SK-N-SH (cell line): ENCODE data around the gene WDR48. TPM values are rescaled to one million over a fixed set of nuclear protein-coding genes. Genes with fewer than 3 reads are reported as not detected.

Experiments used
- CTCF ChIA-PET: fragments of 300-600, 350-600 bp; formaldehyde crosslinking; extraction: SDS; loops from one replicate; lab custom pipeline; 2021; lab: Yijun Ruan, JAX
- POLR2A ChIA-PET: fragments of 350-600 bp; sonication (Branson Sonifier 250); formaldehyde crosslinking; extraction: SDS; loops from one replicate; lab custom pipeline; 2020; ENCODE audit warnings: antibody characterized with exemption, inconsistent platforms; lab: Yijun Ruan, JAX
- DNase-seq: peaks from one replicate; pipeline ENCODE4 v3.0.0; 2012
- H2AFZ ChIP-seq: fragments of 200-600 bp; sonication (generic); 2 replicates; pipeline ENCODE4 v1.8.1; 2016; ENCODE audit warnings: antibody characterized with exemption, mild to moderate bottlenecking, low read depth
- H3F3A ChIP-seq: fragments of 200-600 bp; sonication (generic); replicated peaks from 2 replicates; pipeline ENCODE3; 2016; ENCODE audit warnings: antibody characterized with exemption, mild to moderate bottlenecking; ENCODE audit not compliant: insufficient read depth
- H3K27ac ChIP-seq, 2 experiments: fragments of 200-500 bp in 1 of 2; fragments of 200-600 bp in 1 of 2; sonication (Bioruptor generic) in 1 of 2; sonication (generic), shearing (Covaris generic) in 1 of 2; 2 replicates each; pipeline versions ENCODE4 v1.5.1 to v1.6.1; 2014 to 2016; ENCODE audit warnings: low read depth in 2 of 2, inconsistent platforms in 1 of 2, low read length in 1 of 2, mild to moderate bottlenecking in 1 of 2, mixed read lengths in 1 of 2
- H3K27me3 ChIP-seq: fragments of 200-600 bp; sonication (generic), shearing (Covaris generic); 2 replicates; pipeline ENCODE4 v1.6.1; 2016; ENCODE audit warnings: mixed run types; ENCODE audit not compliant: insufficient read depth
- H3K36me3 ChIP-seq, 2 experiments: fragments of 200-500 bp in 1 of 2; fragments of 200-600 bp in 1 of 2; sonication (Bioruptor generic) in 1 of 2; sonication (generic) in 1 of 2; replicated peaks in 1 of 2; 2 replicates each; pipeline versions ENCODE3 to v1.5.1; 2014 to 2016; ENCODE audit warnings: low read length in 1 of 2, mild to moderate bottlenecking in 1 of 2; ENCODE audit not compliant: insufficient read depth in 2 of 2, control insufficient read depth in 1 of 2
- H3K4me1 ChIP-seq, 2 experiments: fragments of 200-500 bp in 1 of 2; fragments of 200-600 bp in 1 of 2; sonication (Bioruptor generic) in 1 of 2; sonication (generic), shearing (Covaris generic) in 1 of 2; 2 replicates each; pipeline versions ENCODE4 v1.5.1 to v1.6.1; 2014 to 2016; ENCODE audit warnings: low read depth in 1 of 2, low read length in 1 of 2, mixed run types in 1 of 2; ENCODE audit not compliant: insufficient read depth in 2 of 2, control insufficient read depth in 1 of 2
- H3K4me2 ChIP-seq: fragments of 200-600 bp; sonication (generic), shearing (Covaris generic); 2 replicates; pipeline ENCODE4 v1.6.1; 2017; ENCODE audit warnings: mixed run types
- H3K4me3 ChIP-seq, 2 experiments: fragments of 200-500 bp in 1 of 2; fragments of 200-600 bp in 1 of 2; sonication (Bioruptor generic) in 1 of 2; sonication (generic), shearing (Covaris generic) in 1 of 2; 2 replicates each; pipeline versions ENCODE4 v1.5.1 to v1.8.1; 2014 to 2016; ENCODE audit warnings: low read depth in 2 of 2, inconsistent platforms in 1 of 2, low read length in 1 of 2, mild to moderate bottlenecking in 1 of 2, mixed read lengths in 1 of 2, moderate library complexity in 1 of 2
- H3K79me2 ChIP-seq: fragments of 200-600 bp; sonication (generic); 2 replicates; pipeline ENCODE4 v1.8.1; 2017; ENCODE audit warnings: mild to moderate bottlenecking; ENCODE audit not compliant: insufficient read depth
- H3K9ac ChIP-seq: fragments of 200-600 bp; sonication (generic); 2 replicates; pipeline ENCODE4 v1.6.1; 2017; ENCODE audit warnings: mixed run types
- H3K9me2 ChIP-seq: fragments of 200-600 bp; sonication (generic); 2 replicates; pipeline ENCODE4 v1.6.1; 2017; ENCODE audit warnings: mixed run types
- H3K9me3 ChIP-seq: fragments of 200-600 bp; sonication (generic); 2 replicates; pipeline ENCODE4 v1.6.1; 2017; ENCODE audit warnings: mixed run types, mild to moderate bottlenecking, moderate library complexity
- H4K20me1 ChIP-seq: fragments of 200-600 bp; sonication (generic); 2 replicates; pipeline ENCODE4 v1.6.1; 2017; ENCODE audit warnings: mild to moderate bottlenecking, mixed run types; ENCODE audit not compliant: insufficient read depth
- CHD2 ChIP-seq: fragments of 150-350 bp; IDR thresholded peaks from 2 replicates; pipeline ENCODE4 v1.6.1; 2018; ENCODE audit warnings: low read length; ENCODE audit not compliant: partially characterized antibody
- EP300 ChIP-seq, 2 experiments: IDR thresholded peaks; 2 replicates each; pipeline versions ENCODE4 v1.4.0 to v1.6.1; 2012; ENCODE audit warnings: borderline replicate concordance in 1 of 2, low read depth in 1 of 2, low read length in 1 of 2
- FOXM1 ChIP-seq: IDR thresholded peaks from 2 replicates; pipeline ENCODE4 v1.4.0; 2012; ENCODE audit warnings: low read depth, mild to moderate bottlenecking
- JUND ChIP-seq: IDR thresholded peaks from 2 replicates; pipeline ENCODE4 v1.4.0; 2012
- MEF2A ChIP-seq: IDR thresholded peaks from 2 replicates; pipeline ENCODE4 v1.4.0; 2012; ENCODE audit warnings: low read depth, borderline replicate concordance
- MXI1 ChIP-seq: IDR thresholded peaks from 2 replicates; pipeline ENCODE4 v1.6.1; 2012; ENCODE audit warnings: mild to moderate bottlenecking, low read depth, low read length, improper control_type of control experiment
- NFIC ChIP-seq: IDR thresholded peaks from 2 replicates; pipeline ENCODE4 v1.4.0; 2012; ENCODE audit warnings: borderline replicate concordance
- NRF1 ChIP-seq: IDR thresholded peaks from 2 replicates; pipeline ENCODE4 v1.6.1; 2012; ENCODE audit warnings: low read depth, mild to moderate bottlenecking, low read length
- RAD21 ChIP-seq: IDR thresholded peaks from 2 replicates; pipeline ENCODE4 v1.6.1; 2012; ENCODE audit warnings: mild to moderate bottlenecking, low read length
- RCOR1 ChIP-seq: fragments of 150-350 bp; IDR thresholded peaks from 2 replicates; pipeline ENCODE4 v1.6.1; 2017; ENCODE audit warnings: antibody characterized with exemption, low read length
- RFX5 ChIP-seq: IDR thresholded peaks from 2 replicates; pipeline ENCODE4 v1.6.1; 2012; ENCODE audit warnings: mild to moderate bottlenecking, improper control_type of control experiment, low read length
- SMC3 ChIP-seq: IDR thresholded peaks from 2 replicates; pipeline ENCODE4 v1.6.1; 2012; ENCODE audit warnings: low read depth, low read length, improper control_type of control experiment
- TCF12 ChIP-seq: IDR thresholded peaks from 2 replicates; pipeline ENCODE4 v1.4.0; 2012
- TEAD4 ChIP-seq: IDR thresholded peaks from 2 replicates; pipeline ENCODE4 v1.4.0; 2012; ENCODE audit warnings: mild to moderate bottlenecking, borderline replicate concordance; ENCODE audit not compliant: insufficient read depth
- YY1 ChIP-seq: IDR thresholded peaks from 2 replicates; pipeline ENCODE4 v1.4.0; 2012; ENCODE audit warnings: low read depth, mild to moderate bottlenecking
- WGBS: methylation state at CpG from one replicate; pipeline ENCODE4 v1.1.6; 2017; ENCODE audit warnings: low lambda C conversion rate; 5-methylcytosine and 5-hydroxymethylcytosine counted together
- polyA plus RNA-seq, 3 experiments: library from polyadenylated mRNA; depleted of rRNA; stranded (reverse); fragments of >200 nt; gene quantifications; 2 replicates each; pipeline ENCODE4 v1.2.3, GENCODE V29; 2012
- TF ChIP-seq, protein P1 (sequence below): fragments of 200-600 bp; sonication (generic); IDR thresholded peaks from 2 replicates; pipeline ENCODE4 v1.6.1; 2017; ENCODE audit warnings: antibody characterized with exemption, mild to moderate bottlenecking, moderate library complexity
- TF ChIP-seq, protein P2 (sequence below): IDR thresholded peaks from 2 replicates; pipeline ENCODE4; 2012

Gene WDR48
- polyA plus RNA-seq, 1 of the 3 experiments (the other 2 are of a cell fraction), result 12.1 TPM

DNA sequence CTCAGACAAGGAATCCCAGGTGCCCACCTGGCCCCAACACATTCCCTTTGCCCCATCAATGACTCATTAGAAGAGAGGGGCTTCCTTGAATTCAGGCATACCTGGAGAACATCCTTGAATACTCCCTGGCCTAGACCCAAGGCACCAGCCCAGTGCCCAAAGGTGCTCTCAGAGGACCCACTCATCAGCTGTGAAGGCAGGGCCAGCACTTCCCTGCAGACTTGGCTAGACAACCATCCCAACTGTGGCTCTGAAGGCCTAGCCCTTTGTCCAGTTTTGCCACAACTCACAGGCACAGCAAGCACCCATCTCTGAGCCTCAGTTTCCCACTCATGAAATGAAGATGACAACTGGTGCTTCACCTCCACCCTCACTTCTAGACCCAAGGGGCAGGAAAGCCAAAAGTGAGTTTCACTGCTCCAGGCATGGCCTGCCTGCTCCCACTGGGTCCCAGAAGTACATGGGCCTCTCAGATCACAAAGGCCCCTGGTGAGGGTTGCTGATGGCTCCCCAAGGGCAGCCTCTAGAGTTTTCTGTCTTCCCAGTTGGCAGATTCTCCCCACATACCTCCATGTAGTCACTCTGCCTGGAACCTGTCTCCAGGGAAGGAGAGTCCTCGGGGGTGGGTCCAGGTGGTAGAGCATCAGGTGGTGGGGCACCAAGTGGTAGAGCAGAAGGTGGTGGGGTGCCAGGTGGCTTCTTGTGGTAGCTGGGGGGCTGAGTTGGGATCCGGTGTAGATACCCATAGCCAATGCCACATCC, 48.1 kb downstream of the WDR48 start (continued):
- TF ChIP-seq MXI1 (no peak), TEAD4 (no peak), CHD2 (no peak), NRF1 (no peak)

- Histone ChIP-seq H3K4me1 (peaks cover 0 to 11% of the 10 kb centered on the region in 2 experiments; a peak in 1 of 4 replicates), H3K79me2 (peaks cover 38% of the 10 kb centered on the region), H3K27ac (no peak overlapping the region), H4K20me1 (peaks cover 39% of the 10 kb centered on the region), H3K9ac (no peak overlapping the region)
- POLR2A ChIA-PET, result no interaction called here
- CTCF ChIA-PET, result interaction anchor here (1.1 to 2.0 kb wide), 2 partner anchors 19 to 188 kb away, joined by 3 to 6 read pairs; no protein-coding TSS in a partner anchor
- TF ChIP-seq RCOR1 (no peak), MEF2A (no peak), TCF12 (no peak), RFX5 (no peak)
- TF ChIP-seq, all 33 proteins: peak for 0
- no peak for DNase-seq
- Histone ChIP-seq H3K4me3 (no peak overlapping the region), H3K9me2 (no peaks in the 10 kb centered on the region), H3K27me3 (no peaks in the 10 kb centered on the region), H3F3A (peaks cover 6% of the 10 kb centered on the region), H3K36me3 (peaks cover 22 to 59% of the 10 kb centered on the region in 2 experiments), H3K9me3 (no peaks in the 10 kb centered on the region), H2AFZ (no peak overlapping the region), H3K4me2 (no peak overlapping the region)
- 100% methylated on average over 8 of the region's 9 CpGs for WGBS
Measured at GRCh38 chr3:39100500-39100886, 48.7 kb downstream of the WDR48 start.

DNA sequence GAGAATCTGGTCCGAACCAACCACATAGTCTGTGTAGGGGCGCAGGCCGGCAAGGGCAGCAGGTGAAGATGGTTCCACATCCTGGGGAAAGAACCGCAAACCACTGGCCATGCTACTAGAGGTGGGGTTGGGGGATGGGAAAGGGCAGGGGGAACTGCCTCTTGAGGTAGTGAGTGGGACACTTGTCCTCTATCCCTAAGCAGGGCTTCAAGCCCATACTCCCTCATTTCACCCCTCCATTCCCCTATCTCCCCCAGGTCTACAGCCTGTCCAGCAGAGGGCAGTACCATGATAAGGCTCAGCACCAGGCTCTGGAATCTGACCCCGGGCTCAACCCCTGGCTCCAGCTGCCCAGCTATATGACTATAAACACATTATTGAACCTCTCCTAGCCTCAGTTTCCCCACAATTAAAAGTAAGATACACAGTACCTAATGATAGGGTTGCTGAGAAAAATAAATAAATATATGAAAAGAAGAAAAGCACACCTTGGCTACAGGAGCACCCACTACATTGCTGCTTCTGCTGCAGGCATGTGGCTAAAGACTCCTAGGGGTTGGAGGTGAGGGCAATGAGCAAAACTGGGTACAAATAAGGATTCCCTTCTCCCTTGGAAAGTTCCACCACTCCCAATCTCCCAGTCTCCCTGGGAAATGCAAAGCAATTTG, 49.3 kb downstream of the WDR48 start:
- H3K9me2 ChIP-seq, result no peaks in the 10 kb centered on the region
- H3K9me3 ChIP-seq, result no peaks in the 10 kb centered on the region
- DNase-seq, result peak; percentile 78
- H2AFZ ChIP-seq, result no peak overlapping the region
- WGBS, result 87% methylated on average over 4 of the region's 5 CpGs
- no peak overlapping the region; a peak in 1 of 4 replicates for H3K4me3 ChIP-seq
- H3F3A ChIP-seq, result peaks cover 6% of the 10 kb centered on the region
- no peak overlapping the region for H3K4me2 ChIP-seq
- peaks cover 45% of the 10 kb centered on the region for H3K79me2 ChIP-seq
- no peak overlapping the region for H3K9ac ChIP-seq
- TF ChIP-seq MEF2A (no peak), YY1 (no peak), RAD21 (peak; percentile 56), TEAD4 (no peak), FOXM1 (no peak), NFIC (no peak), EP300 (IDR thresholded peaks at IDR 0.05; ENCODE audit: borderline replicate concordance in 1 of 2, low read depth in 1 of 2, low read length in 1 of 2) (no peak), JUND (no peak), SMC3 (peak; percentile 54)
- TF ChIP-seq, protein P1, sequence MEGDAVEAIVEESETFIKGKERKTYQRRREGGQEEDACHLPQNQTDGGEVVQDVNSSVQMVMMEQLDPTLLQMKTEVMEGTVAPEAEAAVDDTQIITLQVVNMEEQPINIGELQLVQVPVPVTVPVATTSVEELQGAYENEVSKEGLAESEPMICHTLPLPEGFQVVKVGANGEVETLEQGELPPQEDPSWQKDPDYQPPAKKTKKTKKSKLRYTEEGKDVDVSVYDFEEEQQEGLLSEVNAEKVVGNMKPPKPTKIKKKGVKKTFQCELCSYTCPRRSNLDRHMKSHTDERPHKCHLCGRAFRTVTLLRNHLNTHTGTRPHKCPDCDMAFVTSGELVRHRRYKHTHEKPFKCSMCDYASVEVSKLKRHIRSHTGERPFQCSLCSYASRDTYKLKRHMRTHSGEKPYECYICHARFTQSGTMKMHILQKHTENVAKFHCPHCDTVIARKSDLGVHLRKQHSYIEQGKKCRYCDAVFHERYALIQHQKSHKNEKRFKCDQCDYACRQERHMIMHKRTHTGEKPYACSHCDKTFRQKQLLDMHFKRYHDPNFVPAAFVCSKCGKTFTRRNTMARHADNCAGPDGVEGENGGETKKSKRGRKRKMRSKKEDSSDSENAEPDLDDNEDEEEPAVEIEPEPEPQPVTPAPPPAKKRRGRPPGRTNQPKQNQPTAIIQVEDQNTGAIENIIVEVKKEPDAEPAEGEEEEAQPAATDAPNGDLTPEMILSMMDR, result peak; percentile 72
- TF ChIP-seq, protein P2, sequence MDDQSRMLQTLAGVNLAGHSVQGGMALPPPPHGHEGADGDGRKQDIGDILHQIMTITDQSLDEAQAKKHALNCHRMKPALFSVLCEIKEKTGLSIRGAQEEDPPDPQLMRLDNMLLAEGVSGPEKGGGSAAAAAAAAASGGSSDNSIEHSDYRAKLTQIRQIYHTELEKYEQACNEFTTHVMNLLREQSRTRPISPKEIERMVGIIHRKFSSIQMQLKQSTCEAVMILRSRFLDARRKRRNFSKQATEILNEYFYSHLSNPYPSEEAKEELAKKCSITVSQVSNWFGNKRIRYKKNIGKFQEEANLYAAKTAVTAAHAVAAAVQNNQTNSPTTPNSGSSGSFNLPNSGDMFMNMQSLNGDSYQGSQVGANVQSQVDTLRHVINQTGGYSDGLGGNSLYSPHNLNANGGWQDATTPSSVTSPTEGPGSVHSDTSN, result no peak
- peaks cover 17 to 52% of the 10 kb centered on the region in 2 experiments for H3K36me3 ChIP-seq
- peaks cover 4 to 18% of the 10 kb centered on the region in 2 experiments; a peak in 2 of 4 replicates for H3K4me1 ChIP-seq
- ChIA-PET POLR2A (no interaction called here), CTCF (interaction anchor here (0.6 to 2.0 kb wide), 3 partner anchors 19 to 191 kb away, joined by 3 to 6 read pairs (median 3); no protein-coding TSS in a partner anchor)
- H3K27ac ChIP-seq, result no peak overlapping the region
- no peaks in the 10 kb centered on the region for H3K27me3 ChIP-seq
- peaks cover 46% of the 10 kb centered on the region for H4K20me1 ChIP-seq
